WTC11 (cell line): ENCODE results near the gene VSTM2B. TPM values are rescaled to one million over a fixed set of nuclear protein-coding genes. Genes with fewer than 3 reads are reported as not detected.

ENCODE experiments used
- ATAC-seq: fragments of 200-7000 bp; cut with Tn5 transposase; 2 replicates; pipeline ENCODE4 v1.10.0; 2021; ENCODE audit warnings: mild to moderate bottlenecking, moderate library complexity
- CTCF ChIA-PET: fragments of 300-600 bp; sonication (Branson Sonifier 250); formaldehyde crosslinking; loops from one replicate; lab custom pipeline; 2021; ENCODE audit warnings: antibody characterized with exemption; lab: Charles Lee
- POLR2A ChIA-PET: fragments of 350-600 bp; sonication (Branson Sonifier 250); formaldehyde crosslinking; loops from one replicate; lab custom pipeline; 2021; ENCODE audit warnings: antibody characterized with exemption; lab: Charles Lee
- DNase-seq: peaks from one replicate; pipeline ENCODE4 v3.0.0; 2021; ENCODE audit warnings: low spot score
- H3K27ac Mint-ChIP-seq: 2 replicates; pipeline ENCODE4 v1.8.0; 2021; ENCODE audit warnings: mixed read lengths
- H3K27me3 Mint-ChIP-seq: 2 replicates; pipeline ENCODE4 v1.8.0; 2021; ENCODE audit warnings: low read depth, mild to moderate bottlenecking, moderate library complexity, mixed read lengths
- H3K36me3 Mint-ChIP-seq: 2 replicates; pipeline ENCODE4 v1.8.0; 2021; ENCODE audit warnings: mixed read lengths
- H3K4me1 Mint-ChIP-seq: 2 replicates; pipeline ENCODE4 v1.8.0; 2022; ENCODE audit warnings: mixed read lengths
- H3K4me3 Mint-ChIP-seq: 2 replicates; pipeline ENCODE4 v1.8.0; 2021; ENCODE audit warnings: mild to moderate bottlenecking, moderate library complexity, mixed read lengths
- H3K9me3 Mint-ChIP-seq: 2 replicates; pipeline ENCODE4 v1.8.0; 2021; ENCODE audit warnings: mixed read lengths
- ATF3 ChIP-seq: sonication (generic); formaldehyde crosslinking; conservative IDR thresholded peaks from 2 replicates; pipeline ENCODE4 v1.8.1; 2022; ENCODE audit warnings: mild to moderate bottlenecking, missing genetic modification reagents
- E2F5 ChIP-seq: sonication (generic); formaldehyde crosslinking; IDR thresholded peaks from 2 replicates; pipeline ENCODE4 v1.8.1; 2022; ENCODE audit warnings: mild to moderate bottlenecking, moderate library complexity, missing genetic modification reagents
- HMGXB4 ChIP-seq: sonication (generic); formaldehyde crosslinking; IDR thresholded peaks from 2 replicates; pipeline ENCODE4 v1.8.1; 2023; ENCODE audit warnings: mild to moderate bottlenecking, moderate library complexity, missing genetic modification reagents
- IRF2 ChIP-seq: sonication (generic); formaldehyde crosslinking; IDR thresholded peaks from 2 replicates; pipeline ENCODE4 v1.8.0; 2022; ENCODE audit warnings: low read depth, missing genetic modification reagents, borderline replicate concordance
- JAZF1 ChIP-seq: fragments of 250-450 bp; sonication (Bioruptor Pico); IDR thresholded peaks from 2 replicates; pipeline ENCODE4 v1.9.0; 2021; ENCODE audit warnings: moderate library complexity, mild to moderate bottlenecking, inconsistent platforms
- JUN ChIP-seq: sonication (generic); formaldehyde crosslinking; IDR thresholded peaks from 2 replicates; pipeline ENCODE4 v1.8.0; 2023; ENCODE audit warnings: mild to moderate bottlenecking, missing genetic modification reagents
- KAT7 ChIP-seq: sonication (generic); formaldehyde crosslinking; IDR thresholded peaks from 2 replicates; pipeline ENCODE4 v1.8.1; 2023; ENCODE audit warnings: missing genetic modification reagents, mild to moderate bottlenecking, borderline replicate concordance
- NR2C2 ChIP-seq: sonication (generic); formaldehyde crosslinking; IDR thresholded peaks from 2 replicates; pipeline ENCODE4 v1.8.0; 2022; ENCODE audit warnings: mild to moderate bottlenecking, missing genetic modification reagents
- NR3C1 ChIP-seq: sonication (generic); formaldehyde crosslinking; conservative IDR thresholded peaks from 2 replicates; pipeline ENCODE4 v1.8.1; 2023; ENCODE audit warnings: low read depth, mild to moderate bottlenecking, missing genetic modification reagents
- SOX15 ChIP-seq: fragments of 250-450 bp; sonication (Bioruptor Pico); IDR thresholded peaks from 2 replicates; pipeline ENCODE4 v1.9.0; 2021; ENCODE audit warnings: mild to moderate bottlenecking
- TCF7 ChIP-seq: sonication (generic); formaldehyde crosslinking; IDR thresholded peaks from 2 replicates; pipeline ENCODE4 v1.8.0; 2022; ENCODE audit warnings: mild to moderate bottlenecking, low read depth, missing genetic modification reagents, moderate library complexity
- TP53 ChIP-seq: sonication (generic); formaldehyde crosslinking; IDR thresholded peaks from 2 replicates; pipeline ENCODE4 v1.8.1; 2023; ENCODE audit warnings: mild to moderate bottlenecking, missing genetic modification reagents
- USF2 ChIP-seq: sonication (generic); formaldehyde crosslinking; IDR thresholded peaks from 2 replicates; pipeline ENCODE4 v1.8.1; 2023; ENCODE audit warnings: mild to moderate bottlenecking, missing genetic modification reagents, moderate library complexity
- ZNF138 ChIP-seq: sonication (generic); formaldehyde crosslinking; conservative IDR thresholded peaks from 2 replicates; pipeline ENCODE4 v1.8.1; 2022; ENCODE audit warnings: mild to moderate bottlenecking, moderate library complexity, missing genetic modification reagents
- total RNA-seq: library from RNA; stranded (reverse); gene quantifications from 3 replicates; pipeline ENCODE4 v1.2.3, GENCODE V29; 2021
- TF ChIP-seq, protein P1 (sequence below): sonication (generic); formaldehyde crosslinking; IDR thresholded peaks from 2 replicates; pipeline ENCODE4 v1.8.0; 2022; ENCODE audit warnings: mild to moderate bottlenecking, missing genetic modification reagents
- TF ChIP-seq, protein P2 (sequence below): sonication (generic); formaldehyde crosslinking; IDR thresholded peaks from 2 replicates; pipeline ENCODE4 v1.8.1; 2023; ENCODE audit warnings: mild to moderate bottlenecking, missing genetic modification reagents
- TF ChIP-seq, protein P3 (sequence below): sonication (generic); formaldehyde crosslinking; conservative IDR thresholded peaks from 2 replicates; pipeline ENCODE4 v1.8.1; 2023; ENCODE audit warnings: mild to moderate bottlenecking, low read depth, missing genetic modification reagents, moderate library complexity
- TF ChIP-seq, protein P4 (sequence below): fragments of 200-600 bp; IDR thresholded peaks from 2 replicates; pipeline ENCODE4 v1.8.0; 2022; ENCODE audit warnings: antibody characterized with exemption
- TF ChIP-seq, protein P5 (sequence below): fragments of 250-450 bp; sonication (Bioruptor Pico); IDR thresholded peaks from 2 replicates; pipeline ENCODE4 v1.9.0; 2021; ENCODE audit warnings: mild to moderate bottlenecking

The VSTM2B gene
- total RNA-seq, 1 experiment from 2014 or later: 3.2 TPM

DNA sequence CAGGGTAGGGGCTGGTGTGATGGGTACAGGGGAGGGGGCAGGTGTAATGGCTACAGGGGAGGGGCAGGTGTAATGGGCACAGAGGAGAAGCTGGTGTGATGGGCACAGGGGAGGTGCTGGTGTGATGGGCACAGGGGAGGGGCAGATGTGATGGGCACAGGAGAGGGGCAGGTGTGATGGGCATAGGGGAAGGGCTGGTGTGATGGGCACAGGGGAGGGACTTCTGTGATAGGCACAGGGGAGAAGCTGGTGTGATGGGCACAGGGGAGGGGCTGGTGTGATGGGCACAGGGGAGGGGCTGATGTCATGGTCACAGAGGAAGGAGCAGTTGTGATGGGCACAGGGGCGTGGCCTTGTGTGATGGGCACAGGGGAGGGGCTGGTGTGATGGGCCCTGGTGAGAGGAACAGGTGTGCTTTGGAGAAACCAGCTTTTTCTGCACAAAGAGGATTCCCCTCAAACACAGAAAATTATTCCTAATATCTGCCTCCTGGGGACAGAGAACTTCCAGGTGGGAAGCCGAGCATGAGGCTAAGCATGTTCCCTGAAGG, 41.6 kb downstream of the VSTM2B start:
- no peak overlapping the region for H3K4me3 Mint-ChIP-seq
- POLR2A ChIA-PET: no interaction called here

GRCh38 chr19:29568036-29569025, 42.5 kb downstream of the VSTM2B start:
- Mint-ChIP-seq H3K4me1 (0 out of 2 replicates have a peak, but pooled peaks cover 6% of the 10 kb centered on the region), H3K27me3 (0 out of 2 replicates have a peak, but pooled peaks cover 5% of the 10 kb centered on the region)
- CTCF ChIA-PET: interaction anchor here (1.1 kb wide), 1 partner anchor 38 kb away, joined by 3 read pairs; no protein-coding TSS in a partner anchor
- TF ChIP-seq E2F5 (CRISPR knock-in tag): no peak
- no peak for TF ChIP-seq TP53 (CRISPR knock-in tag)
- TF ChIP-seq IRF2 (CRISPR knock-in tag): no peak
- TF ChIP-seq, protein P1, sequence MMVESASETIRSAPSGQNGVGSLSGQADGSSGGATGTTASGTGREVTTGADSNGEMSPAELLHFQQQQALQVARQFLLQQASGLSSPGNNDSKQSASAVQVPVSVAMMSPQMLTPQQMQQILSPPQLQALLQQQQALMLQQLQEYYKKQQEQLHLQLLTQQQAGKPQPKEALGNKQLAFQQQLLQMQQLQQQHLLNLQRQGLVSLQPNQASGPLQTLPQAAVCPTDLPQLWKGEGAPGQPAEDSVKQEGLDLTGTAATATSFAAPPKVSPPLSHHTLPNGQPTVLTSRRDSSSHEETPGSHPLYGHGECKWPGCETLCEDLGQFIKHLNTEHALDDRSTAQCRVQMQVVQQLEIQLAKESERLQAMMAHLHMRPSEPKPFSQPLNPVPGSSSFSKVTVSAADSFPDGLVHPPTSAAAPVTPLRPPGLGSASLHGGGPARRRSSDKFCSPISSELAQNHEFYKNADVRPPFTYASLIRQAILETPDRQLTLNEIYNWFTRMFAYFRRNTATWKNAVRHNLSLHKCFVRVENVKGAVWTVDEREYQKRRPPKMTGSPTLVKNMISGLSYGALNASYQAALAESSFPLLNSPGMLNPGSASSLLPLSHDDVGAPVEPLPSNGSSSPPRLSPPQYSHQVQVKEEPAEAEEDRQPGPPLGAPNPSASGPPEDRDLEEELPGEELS (CRISPR knock-in tag): no peak
- TF ChIP-seq, protein P2, sequence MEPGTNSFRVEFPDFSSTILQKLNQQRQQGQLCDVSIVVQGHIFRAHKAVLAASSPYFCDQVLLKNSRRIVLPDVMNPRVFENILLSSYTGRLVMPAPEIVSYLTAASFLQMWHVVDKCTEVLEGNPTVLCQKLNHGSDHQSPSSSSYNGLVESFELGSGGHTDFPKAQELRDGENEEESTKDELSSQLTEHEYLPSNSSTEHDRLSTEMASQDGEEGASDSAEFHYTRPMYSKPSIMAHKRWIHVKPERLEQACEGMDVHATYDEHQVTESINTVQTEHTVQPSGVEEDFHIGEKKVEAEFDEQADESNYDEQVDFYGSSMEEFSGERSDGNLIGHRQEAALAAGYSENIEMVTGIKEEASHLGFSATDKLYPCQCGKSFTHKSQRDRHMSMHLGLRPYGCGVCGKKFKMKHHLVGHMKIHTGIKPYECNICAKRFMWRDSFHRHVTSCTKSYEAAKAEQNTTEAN (CRISPR knock-in tag): no peak
- TF ChIP-seq ZNF138 (CRISPR knock-in tag): no peak
- TF ChIP-seq HMGXB4 (CRISPR knock-in tag): no peak
- no peak for TF ChIP-seq SOX15 (CRISPR knock-in tag)

More for the DNA sequence above, 41.6 kb downstream of the VSTM2B start:
- H3K27me3 Mint-ChIP-seq: 0 out of 2 replicates have a peak, but pooled peaks cover 5% of the 10 kb centered on the region
- no peak for ATAC-seq
- no peaks in the 10 kb centered on the region for H3K36me3 Mint-ChIP-seq
- TF ChIP-seq, protein P3, sequence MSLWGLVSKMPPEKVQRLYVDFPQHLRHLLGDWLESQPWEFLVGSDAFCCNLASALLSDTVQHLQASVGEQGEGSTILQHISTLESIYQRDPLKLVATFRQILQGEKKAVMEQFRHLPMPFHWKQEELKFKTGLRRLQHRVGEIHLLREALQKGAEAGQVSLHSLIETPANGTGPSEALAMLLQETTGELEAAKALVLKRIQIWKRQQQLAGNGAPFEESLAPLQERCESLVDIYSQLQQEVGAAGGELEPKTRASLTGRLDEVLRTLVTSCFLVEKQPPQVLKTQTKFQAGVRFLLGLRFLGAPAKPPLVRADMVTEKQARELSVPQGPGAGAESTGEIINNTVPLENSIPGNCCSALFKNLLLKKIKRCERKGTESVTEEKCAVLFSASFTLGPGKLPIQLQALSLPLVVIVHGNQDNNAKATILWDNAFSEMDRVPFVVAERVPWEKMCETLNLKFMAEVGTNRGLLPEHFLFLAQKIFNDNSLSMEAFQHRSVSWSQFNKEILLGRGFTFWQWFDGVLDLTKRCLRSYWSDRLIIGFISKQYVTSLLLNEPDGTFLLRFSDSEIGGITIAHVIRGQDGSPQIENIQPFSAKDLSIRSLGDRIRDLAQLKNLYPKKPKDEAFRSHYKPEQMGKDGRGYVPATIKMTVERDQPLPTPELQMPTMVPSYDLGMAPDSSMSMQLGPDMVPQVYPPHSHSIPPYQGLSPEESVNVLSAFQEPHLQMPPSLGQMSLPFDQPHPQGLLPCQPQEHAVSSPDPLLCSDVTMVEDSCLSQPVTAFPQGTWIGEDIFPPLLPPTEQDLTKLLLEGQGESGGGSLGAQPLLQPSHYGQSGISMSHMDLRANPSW (CRISPR knock-in tag): no peak
- TF ChIP-seq ATF3 (CRISPR knock-in tag) (no peak), NR3C1 (CRISPR knock-in tag) (no peak), NR2C2 (CRISPR knock-in tag) (no peak), JAZF1 (CRISPR knock-in tag) (no peak), KAT7 (no peak), JUN (CRISPR knock-in tag) (no peak), TCF7 (CRISPR knock-in tag) (no peak), USF2 (no peak)
- TF ChIP-seq, protein P4, sequence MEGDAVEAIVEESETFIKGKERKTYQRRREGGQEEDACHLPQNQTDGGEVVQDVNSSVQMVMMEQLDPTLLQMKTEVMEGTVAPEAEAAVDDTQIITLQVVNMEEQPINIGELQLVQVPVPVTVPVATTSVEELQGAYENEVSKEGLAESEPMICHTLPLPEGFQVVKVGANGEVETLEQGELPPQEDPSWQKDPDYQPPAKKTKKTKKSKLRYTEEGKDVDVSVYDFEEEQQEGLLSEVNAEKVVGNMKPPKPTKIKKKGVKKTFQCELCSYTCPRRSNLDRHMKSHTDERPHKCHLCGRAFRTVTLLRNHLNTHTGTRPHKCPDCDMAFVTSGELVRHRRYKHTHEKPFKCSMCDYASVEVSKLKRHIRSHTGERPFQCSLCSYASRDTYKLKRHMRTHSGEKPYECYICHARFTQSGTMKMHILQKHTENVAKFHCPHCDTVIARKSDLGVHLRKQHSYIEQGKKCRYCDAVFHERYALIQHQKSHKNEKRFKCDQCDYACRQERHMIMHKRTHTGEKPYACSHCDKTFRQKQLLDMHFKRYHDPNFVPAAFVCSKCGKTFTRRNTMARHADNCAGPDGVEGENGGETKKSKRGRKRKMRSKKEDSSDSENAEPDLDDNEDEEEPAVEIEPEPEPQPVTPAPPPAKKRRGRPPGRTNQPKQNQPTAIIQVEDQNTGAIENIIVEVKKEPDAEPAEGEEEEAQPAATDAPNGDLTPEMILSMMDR: no peak
- TF ChIP-seq, protein P5, sequence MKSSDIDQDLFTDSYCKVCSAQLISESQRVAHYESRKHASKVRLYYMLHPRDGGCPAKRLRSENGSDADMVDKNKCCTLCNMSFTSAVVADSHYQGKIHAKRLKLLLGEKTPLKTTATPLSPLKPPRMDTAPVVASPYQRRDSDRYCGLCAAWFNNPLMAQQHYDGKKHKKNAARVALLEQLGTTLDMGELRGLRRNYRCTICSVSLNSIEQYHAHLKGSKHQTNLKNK (CRISPR knock-in tag): no peak
- 0 out of 2 replicates have a peak, but pooled peaks cover 6% of the 10 kb centered on the region for H3K4me1 Mint-ChIP-seq
- no peaks in the 10 kb centered on the region for H3K9me3 Mint-ChIP-seq
- DNase-seq: no peak
- CTCF ChIA-PET: no interaction called here
- no peak overlapping the region for H3K27ac Mint-ChIP-seq

More at GRCh38 chr19:29568036-29569025, 42.5 kb downstream of the VSTM2B start:
- no peak overlapping the region for H3K27ac Mint-ChIP-seq
- POLR2A ChIA-PET: no interaction called here
- no peak overlapping the region for H3K4me3 Mint-ChIP-seq
- no peaks in the 10 kb centered on the region for H3K9me3 Mint-ChIP-seq
- DNase-seq (no peak), ATAC-seq (peak; percentile 38)
- no peaks in the 10 kb centered on the region for H3K36me3 Mint-ChIP-seq
